ENCODE data around the gene CYSRT1. TPM values are rescaled to one million over a fixed set of nuclear protein-coding genes. Genes with fewer than 3 reads are reported as not detected.

The CYSRT1 gene
- total RNA-seq, 2 experiments from 2014 or later: 0.34 TPM; not detected in 1

DNA sequence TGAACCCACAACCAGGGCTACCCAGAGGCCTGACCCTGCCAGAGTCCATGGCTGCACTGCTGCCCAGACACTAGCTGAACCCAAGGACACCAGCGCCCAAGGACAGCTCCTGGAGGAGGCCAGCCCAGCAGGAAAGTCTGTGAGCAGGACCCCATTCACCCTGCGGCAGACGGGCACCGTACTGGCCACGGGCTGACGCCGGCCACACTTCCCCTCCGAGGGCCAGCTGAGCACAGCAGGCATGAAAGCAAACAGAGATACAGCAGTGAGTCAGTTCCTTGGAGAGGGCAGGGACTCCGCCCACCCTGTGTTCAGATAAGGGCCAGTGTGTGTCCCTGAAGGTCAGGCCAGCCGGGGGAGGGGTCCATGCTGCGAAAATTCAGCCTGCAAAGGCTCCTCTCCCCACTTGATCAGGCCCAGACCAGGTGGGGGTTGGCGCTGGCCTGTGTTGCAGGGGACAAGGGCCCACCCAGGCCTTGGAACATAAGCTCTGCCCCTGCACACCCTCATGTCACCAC is 6.2 kb upstream of the CYSRT1 start:
- Mint-ChIP-seq H3K27ac (no peak overlapping the region), H3K27me3 (no peaks in the 10 kb centered on the region), H3K4me1 (ENCODE audit: low read depth) (peaks cover 4% of the 10 kb centered on the region), H3K36me3 (ENCODE audit: low read depth) (no peaks in the 10 kb centered on the region), H3K9me3 (no peaks in the 10 kb centered on the region), H3K4me3 (no peak overlapping the region)
- intact Hi-C loops (cut with micrococcal nuclease): no loop called here
- TF ChIP-seq, protein P1, sequence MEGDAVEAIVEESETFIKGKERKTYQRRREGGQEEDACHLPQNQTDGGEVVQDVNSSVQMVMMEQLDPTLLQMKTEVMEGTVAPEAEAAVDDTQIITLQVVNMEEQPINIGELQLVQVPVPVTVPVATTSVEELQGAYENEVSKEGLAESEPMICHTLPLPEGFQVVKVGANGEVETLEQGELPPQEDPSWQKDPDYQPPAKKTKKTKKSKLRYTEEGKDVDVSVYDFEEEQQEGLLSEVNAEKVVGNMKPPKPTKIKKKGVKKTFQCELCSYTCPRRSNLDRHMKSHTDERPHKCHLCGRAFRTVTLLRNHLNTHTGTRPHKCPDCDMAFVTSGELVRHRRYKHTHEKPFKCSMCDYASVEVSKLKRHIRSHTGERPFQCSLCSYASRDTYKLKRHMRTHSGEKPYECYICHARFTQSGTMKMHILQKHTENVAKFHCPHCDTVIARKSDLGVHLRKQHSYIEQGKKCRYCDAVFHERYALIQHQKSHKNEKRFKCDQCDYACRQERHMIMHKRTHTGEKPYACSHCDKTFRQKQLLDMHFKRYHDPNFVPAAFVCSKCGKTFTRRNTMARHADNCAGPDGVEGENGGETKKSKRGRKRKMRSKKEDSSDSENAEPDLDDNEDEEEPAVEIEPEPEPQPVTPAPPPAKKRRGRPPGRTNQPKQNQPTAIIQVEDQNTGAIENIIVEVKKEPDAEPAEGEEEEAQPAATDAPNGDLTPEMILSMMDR (IDR thresholded peaks at IDR 0.05): no peak
- ChIA-PET CTCF (interaction anchor here (0.9 kb wide), 1 partner anchor 29 kb away, joined by 3 read pairs; no protein-coding TSS in a partner anchor), POLR2A (interaction anchor here (2.8 to 7.1 kb wide), 2 partner anchors 9 to 13 kb away, joined by 9 to 44 read pairs; partner anchors contain the start of genes NDOR1 and TMEM203)
- ATAC-seq (no peak), DNase-seq (no peak)

DNA sequence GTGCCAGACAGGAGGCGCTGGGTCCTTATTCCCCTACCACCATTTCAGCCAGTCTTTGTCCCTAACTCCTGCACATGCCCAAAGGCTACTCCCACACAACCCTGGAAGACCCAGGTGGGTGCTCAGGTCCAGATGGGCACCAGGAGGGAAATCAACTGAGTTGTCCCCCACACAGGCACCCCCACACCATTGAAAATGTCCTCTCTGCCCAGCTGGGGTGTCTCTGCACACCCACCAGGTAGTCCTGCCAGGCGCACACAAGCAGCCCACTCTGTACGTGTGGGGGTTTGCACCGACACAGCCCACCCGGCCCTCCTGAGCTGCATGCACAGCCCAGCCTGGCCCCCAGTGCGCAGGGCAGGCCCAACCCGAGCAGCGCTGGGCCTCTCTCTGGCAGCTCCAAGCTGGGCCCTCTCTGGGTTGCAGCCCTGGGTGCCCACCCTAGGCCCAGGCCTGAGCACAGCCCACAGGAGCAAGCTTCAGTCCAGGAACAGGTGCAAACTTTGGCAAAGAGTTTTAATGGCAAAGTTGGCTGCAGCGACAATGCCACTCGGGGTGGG is 5.1 kb upstream of the CYSRT1 start:
- peak overlapping the region; percentile 17 for H3K4me3 Mint-ChIP-seq
- TF ChIP-seq, protein P1 (IDR thresholded peaks at IDR 0.05): no peak
- CTCF ChIA-PET: interaction anchor here (8.9 kb wide), 1 partner anchor 17 kb away, joined by 58 read pairs; no protein-coding TSS in a partner anchor

DNA sequence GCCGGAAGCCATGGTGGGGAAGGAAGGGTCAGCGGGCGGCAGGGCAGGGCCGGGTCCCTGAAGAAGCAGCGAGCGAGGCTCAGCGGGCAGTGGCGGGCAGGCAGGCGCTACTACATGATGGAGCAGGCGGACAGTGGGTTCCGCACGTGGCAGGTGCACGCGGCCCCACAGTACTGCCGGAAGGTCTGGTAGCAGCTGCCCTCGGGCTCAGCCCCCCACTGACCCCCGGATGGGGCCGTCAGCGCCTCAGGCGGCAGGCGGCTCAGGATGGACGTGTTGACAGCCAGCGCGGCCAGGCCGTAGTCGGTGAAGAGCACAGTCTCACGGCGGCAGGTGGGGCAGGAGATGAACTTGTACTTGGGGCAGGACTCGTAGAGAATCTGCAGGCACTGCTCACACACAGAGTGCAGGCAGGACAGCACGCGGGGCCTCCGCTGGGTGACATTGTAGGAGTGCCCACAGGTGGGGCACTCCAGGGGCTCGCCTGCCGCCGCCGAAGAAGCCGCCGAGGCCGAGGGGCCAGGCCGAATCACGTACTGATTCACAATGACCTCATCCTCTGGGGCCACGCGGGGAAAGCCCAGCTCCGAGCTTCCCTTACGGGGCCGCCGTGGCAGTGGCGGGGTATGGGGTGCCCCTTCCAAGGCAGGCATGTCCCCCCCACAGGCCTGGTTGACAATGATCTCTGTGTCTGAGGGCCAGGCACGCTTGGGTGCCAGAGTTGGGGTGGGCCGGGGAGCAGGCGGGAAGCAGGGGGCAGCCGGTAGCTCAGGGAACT is 4.5 kb upstream of the CYSRT1 start:
- TF ChIP-seq, protein P1 (IDR thresholded peaks at IDR 0.05): no peak
- H3K4me1 Mint-ChIP-seq (ENCODE audit: low read depth): peaks cover 8% of the 10 kb centered on the region
- H3K36me3 Mint-ChIP-seq (ENCODE audit: low read depth): no peaks in the 10 kb centered on the region
- H3K9me3 Mint-ChIP-seq: no peaks in the 10 kb centered on the region
- ChIA-PET CTCF (interaction anchor here (1.4 to 8.9 kb wide), 3 partner anchors 11 to 20 kb away, joined by 3 to 58 read pairs (median 8); no protein-coding TSS in a partner anchor), POLR2A (interaction anchor here (1.8 to 7.1 kb wide), 3 partner anchors 10 to 20 kb away, joined by 5 to 44 read pairs (median 9); partner anchors contain the start of genes NDOR1, TMEM203 and TUBB4B)
- H3K27ac Mint-ChIP-seq: no peak overlapping the region
- peak overlapping the region; percentile 34 for H3K4me3 Mint-ChIP-seq
- intact Hi-C loops (cut with micrococcal nuclease): no loop called here
- H3K27me3 Mint-ChIP-seq: no peaks in the 10 kb centered on the region
- ATAC-seq (no peak), DNase-seq (no peak)

More for the DNA sequence above, 5.1 kb upstream of the CYSRT1 start:
- H3K27me3 Mint-ChIP-seq: no peaks in the 10 kb centered on the region
- no peaks in the 10 kb centered on the region for H3K9me3 Mint-ChIP-seq
- no peak overlapping the region for H3K27ac Mint-ChIP-seq
- POLR2A ChIA-PET: interaction anchor here (1.8 to 7.1 kb wide), 3 partner anchors 10 to 21 kb away, joined by 5 to 44 read pairs (median 9); partner anchors contain the start of genes NDOR1, TMEM203 and TUBB4B
- no peak for DNase-seq
- intact Hi-C loops (cut with micrococcal nuclease): no loop called here
- H3K4me1 Mint-ChIP-seq (ENCODE audit: low read depth): peaks cover 8% of the 10 kb centered on the region
- ATAC-seq: no peak
- no peaks in the 10 kb centered on the region for H3K36me3 Mint-ChIP-seq (ENCODE audit: low read depth)

DNA sequence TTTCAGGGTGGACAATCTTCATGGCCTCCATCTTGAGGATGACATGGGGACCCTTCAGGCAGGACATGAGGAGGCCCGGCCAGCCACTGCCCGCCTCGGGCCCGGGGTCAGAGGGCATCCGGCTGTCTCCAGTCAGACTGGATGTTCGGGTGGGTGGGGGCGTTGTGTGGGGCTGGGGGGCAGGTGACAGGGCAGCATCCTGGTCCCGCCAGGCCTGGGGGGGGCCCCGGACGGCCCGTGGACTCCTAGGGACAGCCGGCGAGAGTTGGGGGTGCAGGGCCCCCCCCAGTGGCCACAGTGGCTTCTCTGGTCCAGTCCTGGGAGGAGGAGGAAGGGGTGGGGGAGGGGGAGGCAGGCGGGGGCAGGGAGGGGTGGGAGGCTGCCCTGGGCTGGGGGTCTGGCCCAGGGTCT is 3.9 kb upstream of the CYSRT1 start:
- intact Hi-C loops (cut with micrococcal nuclease): no loop called here
- POLR2A ChIA-PET: interaction anchor here (1.8 to 7.1 kb wide), 3 partner anchors 11 to 20 kb away, joined by 5 to 44 read pairs (median 9); partner anchors contain the start of genes NDOR1, TMEM203 and TUBB4B
- H3K4me1 Mint-ChIP-seq (ENCODE audit: low read depth): peaks cover 8% of the 10 kb centered on the region
- H3K4me3 Mint-ChIP-seq: peak overlapping the region; percentile 34
- no peaks in the 10 kb centered on the region for H3K36me3 Mint-ChIP-seq (ENCODE audit: low read depth)
- TF ChIP-seq, protein P1 (IDR thresholded peaks at IDR 0.05): no peak
- no peak overlapping the region for H3K27ac Mint-ChIP-seq
- no peaks in the 10 kb centered on the region for H3K27me3 Mint-ChIP-seq
- no peak for ATAC-seq
- CTCF ChIA-PET: interaction anchor here (1.4 to 8.9 kb wide), 3 partner anchors 12 to 20 kb away, joined by 3 to 58 read pairs (median 8); no protein-coding TSS in a partner anchor
- no peaks in the 10 kb centered on the region for H3K9me3 Mint-ChIP-seq
- DNase-seq: no peak
